Measurements from ENCODE around the gene NDUFB3. TPM values are rescaled to one million over a fixed set of nuclear protein-coding genes. Genes with fewer than 3 reads are reported as not detected.
"Not testable (repeated sequence)": the region's sequence is repeated elsewhere in the genome, so short reads cannot be mapped to it uniquely, and the experiment has no call there.

The NDUFB3 gene
- total and polyA plus RNA-seq, 2 donors (not counting 3 experiments of a cell fraction or from before 2014, with no cell fraction given) = 65.6 to 96.7 TPM

GRCh38 chr2:201117735-201118094, 45.9 kb downstream of the NDUFB3 start:
- POLR2A ChIA-PET = interaction anchor here (0.7 to 2.3 kb wide), 8 partner anchors 11 to 45 kb away, joined by 3 to 11 read pairs (median 4); no protein-coding TSS in a partner anchor
- Histone ChIP-seq H3K4me2 (ENCODE audit: insufficient read depth, low read length) (peak overlapping the region; percentile 99), H3K9ac (replicated peaks; ENCODE audit: extremely low read depth, insufficient read depth, low read length) (peak overlapping the region; percentile 95), H3K27ac (ENCODE audit: insufficient read depth, low read depth, low read length) (peak overlapping the region; percentile 88), H3K4me1 (ENCODE audit: control insufficient read depth, extremely low read depth, insufficient read depth, low read length) (peaks cover 60% of the 10 kb centered on the region), H3K4me3 (replicated peaks in 1 of 3; ENCODE audit: insufficient read depth in 1 of 3, low read depth in 1 of 3, low read length in 3 of 3) (peak overlapping the region; percentile 77 to 99 (median 77)), H3K79me2 (ENCODE audit: control insufficient read depth, insufficient read depth, low read length) (peaks cover 50% of the 10 kb centered on the region)
- DNase-seq (ENCODE audit: low read depth, low spot score); H3K9me3 ChIP-seq (replicated peaks; ENCODE audit: control insufficient read depth, insufficient read depth, low read length); H3K27me3 ChIP-seq (ENCODE audit: control insufficient read depth in 2 of 2, insufficient read depth in 2 of 2, low read length in 2 of 2); BruUV-seq (replicated peaks); dilution Hi-C loops (cut with MboI; ENCODE audit: extremely low pct_ligation_motif_present, low sequenced_read_pairs); H2AFZ ChIP-seq (ENCODE audit: low read depth, low read length); H3K36me3 ChIP-seq (ENCODE audit: control insufficient read depth in 2 of 2, extremely low read depth in 1 of 2, insufficient read depth in 2 of 2, low read length in 2 of 2); H3K9me1 ChIP-seq (replicated peaks; ENCODE audit: control insufficient read depth, extremely low read depth, insufficient read depth, low read length); FAIRE-seq; H4K20me1 ChIP-seq (replicated peaks; ENCODE audit: control insufficient read depth, extremely low read depth, insufficient read depth, low read length): not testable (repeated sequence)
- TF ChIP-seq POLR2AphosphoS5 (IDR thresholded peaks at IDR 0.05; ENCODE audit: insufficient read depth, low read depth, low read length) = peak; percentile 1
- intact Hi-C loops (cut with micrococcal nuclease) = loop anchor here (1.0 to 5.0 kb wide), 7 partner anchors 13 to 405 kb away; partner anchors contain the start of gene HYCC2
- CTCF ChIA-PET = interaction anchor here (0.7 to 5.4 kb wide), 21 partner anchors 9 to 216 kb away, joined by 3 to 140 read pairs (median 6); partner anchors contain the start of gene CASP10

- Histone ChIP-seq H3K9me3 (replicated peaks; ENCODE audit: control insufficient read depth, insufficient read depth, low read length) (no peaks in the 10 kb centered on the region), H4K20me1 (replicated peaks; ENCODE audit: control insufficient read depth, extremely low read depth, insufficient read depth, low read length) (no peaks in the 10 kb centered on the region), H3K4me2 (ENCODE audit: insufficient read depth, low read length) (peak overlapping the region; percentile 99), H3K4me3 (replicated peaks in 1 of 3; ENCODE audit: insufficient read depth in 1 of 3, low read depth in 1 of 3, low read length in 3 of 3) (peak overlapping the region; percentile 77 to 99 (median 77)), H3K27ac (ENCODE audit: insufficient read depth, low read depth, low read length) (peak overlapping the region; percentile 88), H3K36me3 (ENCODE audit: control insufficient read depth in 2 of 2, extremely low read depth in 1 of 2, insufficient read depth in 2 of 2, low read length in 2 of 2) (peaks cover 2 to 9% of the 10 kb centered on the region in 2 experiments), H3K9ac (replicated peaks; ENCODE audit: extremely low read depth, insufficient read depth, low read length) (peak overlapping the region; percentile 95), H3K9me1 (replicated peaks; ENCODE audit: control insufficient read depth, extremely low read depth, insufficient read depth, low read length) (no peaks in the 10 kb centered on the region), H3K4me1 (ENCODE audit: control insufficient read depth, extremely low read depth, insufficient read depth, low read length) (peaks cover 60% of the 10 kb centered on the region), H3K79me2 (ENCODE audit: control insufficient read depth, insufficient read depth, low read length) (peaks cover 56% of the 10 kb centered on the region), H2AFZ (ENCODE audit: low read depth, low read length) (no peak overlapping the region), H3K27me3 (ENCODE audit: control insufficient read depth in 2 of 2, insufficient read depth in 2 of 2, low read length in 2 of 2) (no peaks in the 10 kb centered on the region)
- POLR2A ChIA-PET = interaction anchor here (0.8 to 2.3 kb wide), 6 partner anchors 10 to 49 kb away, joined by 3 to 11 read pairs (median 4); no protein-coding TSS in a partner anchor
- no peak for TF ChIP-seq FOS (IDR thresholded peaks at IDR 0.05; ENCODE audit: borderline replicate concordance, insufficient read depth, low read length)
- peak; percentile 67 for TF ChIP-seq POLR2A (IDR thresholded peaks at IDR 0.05; ENCODE audit: low read depth, low read length)
- no peak for TF ChIP-seq JUN (IDR thresholded peaks at IDR 0.05; ENCODE audit: borderline replicate concordance, insufficient read depth, insufficient read length, low read depth)
- TF ChIP-seq, protein P1, sequence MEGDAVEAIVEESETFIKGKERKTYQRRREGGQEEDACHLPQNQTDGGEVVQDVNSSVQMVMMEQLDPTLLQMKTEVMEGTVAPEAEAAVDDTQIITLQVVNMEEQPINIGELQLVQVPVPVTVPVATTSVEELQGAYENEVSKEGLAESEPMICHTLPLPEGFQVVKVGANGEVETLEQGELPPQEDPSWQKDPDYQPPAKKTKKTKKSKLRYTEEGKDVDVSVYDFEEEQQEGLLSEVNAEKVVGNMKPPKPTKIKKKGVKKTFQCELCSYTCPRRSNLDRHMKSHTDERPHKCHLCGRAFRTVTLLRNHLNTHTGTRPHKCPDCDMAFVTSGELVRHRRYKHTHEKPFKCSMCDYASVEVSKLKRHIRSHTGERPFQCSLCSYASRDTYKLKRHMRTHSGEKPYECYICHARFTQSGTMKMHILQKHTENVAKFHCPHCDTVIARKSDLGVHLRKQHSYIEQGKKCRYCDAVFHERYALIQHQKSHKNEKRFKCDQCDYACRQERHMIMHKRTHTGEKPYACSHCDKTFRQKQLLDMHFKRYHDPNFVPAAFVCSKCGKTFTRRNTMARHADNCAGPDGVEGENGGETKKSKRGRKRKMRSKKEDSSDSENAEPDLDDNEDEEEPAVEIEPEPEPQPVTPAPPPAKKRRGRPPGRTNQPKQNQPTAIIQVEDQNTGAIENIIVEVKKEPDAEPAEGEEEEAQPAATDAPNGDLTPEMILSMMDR (IDR thresholded peaks at IDR 0.05; ENCODE audit: extremely low read depth in 1 of 2, insufficient read depth in 1 of 2, low read depth in 1 of 2, low read length in 2 of 2) = peak; percentile 20 to 66
- TF ChIP-seq EZH2 (IDR thresholded peaks at IDR 0.05; ENCODE audit: borderline replicate concordance, low read depth, low read length, severe bottlenecking) = no peak
- TF ChIP-seq POLR2AphosphoS5 (IDR thresholded peaks at IDR 0.05; ENCODE audit: insufficient read depth, low read depth, low read length) = peak; percentile 67
- no peak for TF ChIP-seq MAX (IDR thresholded peaks at IDR 0.05; ENCODE audit: insufficient read depth, insufficient read length)
- no peak for TF ChIP-seq MYC (IDR thresholded peaks at IDR 0.05; ENCODE audit: low read depth, low read length)
- peak; percentile 12 for TF ChIP-seq GATA2 (IDR thresholded peaks at IDR 0.05; ENCODE audit: insufficient read depth, insufficient read length, low read depth, low read length)
- dilution Hi-C loops (cut with MboI; ENCODE audit: extremely low pct_ligation_motif_present, low sequenced_read_pairs) (no loop called here), intact Hi-C loops (cut with micrococcal nuclease) (loop anchor here (1.0 to 5.0 kb wide), 6 partner anchors 12 to 406 kb away; no protein-coding TSS in a partner anchor)
- CTCF ChIA-PET = interaction anchor here (0.7 to 5.4 kb wide), 20 partner anchors 10 to 217 kb away, joined by 3 to 140 read pairs (median 6); partner anchors contain the start of gene CASP10
- DNase-seq (ENCODE audit: low read depth, low spot score) (peak; percentile 90), FAIRE-seq (peak; percentile 72)
- TSS peak; percentile 40 for BruUV-seq (replicated peaks)
These were observed 46.5 kb downstream of the NDUFB3 start for GRCh38 chr2:201118121-201118960.
